SK-N-SH treated with all-trans-retinoic acid at 6 μM for 48 hours (cell line): ENCODE results near the gene SELENOW.
"Not testable (repeated sequence)": the region's sequence is repeated elsewhere in the genome, so short reads cannot be mapped to it uniquely, and the experiment has no call there.

Experiments used
- ATAC-seq: fragments of 200-7000 bp; cut with Tn5 transposase; 3 replicates; pipeline ENCODE4 v1.9.1; 2020; ENCODE audit warnings: mild to moderate bottlenecking, moderate library complexity
- ARNTL ChIP-seq: fragments of 450-650 bp; formaldehyde crosslinking; IDR thresholded peaks from 2 replicates; pipeline ENCODE4 v1.5.0; 2020; ENCODE audit warnings: low read depth, mild to moderate bottlenecking, moderate library complexity, borderline replicate concordance
- BACH2 ChIP-seq: fragments of 250-450 bp; sonication (Bioruptor Pico); IDR thresholded peaks from 2 replicates; pipeline ENCODE4 v1.9.0; 2021; ENCODE audit warnings: mild to moderate bottlenecking, borderline replicate concordance
- CREB5 ChIP-seq: fragments of 250-450 bp; sonication (Bioruptor Pico); IDR thresholded peaks from 2 replicates; pipeline ENCODE4 v1.5.1; 2020; ENCODE audit warnings: low read depth, mild to moderate bottlenecking, moderate library complexity
- CSDC2 ChIP-seq: fragments of 250-450 bp; sonication (Bioruptor Pico); IDR thresholded peaks from 2 replicates; pipeline ENCODE4 v1.5.0; 2020; ENCODE audit warnings: mild to moderate bottlenecking, moderate library complexity
- CSRNP3 ChIP-seq: fragments of 250-450 bp; sonication (Bioruptor Pico); IDR thresholded peaks from 2 replicates; pipeline ENCODE4 v1.5.1; 2021; ENCODE audit warnings: mild to moderate bottlenecking, moderate library complexity
- ESRRG ChIP-seq: fragments of 250-450 bp; sonication (Bioruptor Pico); IDR thresholded peaks from 2 replicates; pipeline ENCODE4 v1.6.1; 2021; ENCODE audit warnings: mild to moderate bottlenecking
- GLIS3 ChIP-seq: fragments of 250-450 bp; sonication (Bioruptor Pico); IDR thresholded peaks from 2 replicates; pipeline ENCODE4 v1.5.0; 2020; ENCODE audit warnings: mild to moderate bottlenecking, moderate library complexity
- ISL1 ChIP-seq: fragments of 250-450 bp; sonication (Bioruptor Pico); IDR thresholded peaks from 2 replicates; pipeline ENCODE4 v2.1.2; 2022; ENCODE audit warnings: mild to moderate bottlenecking, moderate library complexity
- POU6F1 ChIP-seq: fragments of 250-450 bp; sonication (Bioruptor Pico); IDR thresholded peaks from 2 replicates; pipeline ENCODE4 v1.8.0; 2021; ENCODE audit warnings: low read depth, mild to moderate bottlenecking, moderate library complexity, borderline replicate concordance
- PPARA ChIP-seq: fragments of 250-450 bp; sonication (Bioruptor Pico); IDR thresholded peaks from 2 replicates; pipeline ENCODE4 v1.5.0; 2020; ENCODE audit warnings: mild to moderate bottlenecking, borderline replicate concordance
- RARB ChIP-seq: fragments of 250-450 bp; sonication (Bioruptor Pico); IDR thresholded peaks from 2 replicates; pipeline ENCODE4 v1.8.0; 2021; ENCODE audit warnings: mild to moderate bottlenecking, moderate library complexity
- SNAI2 ChIP-seq: fragments of 250-450 bp; sonication (Bioruptor Pico); IDR thresholded peaks from 2 replicates; pipeline ENCODE4 v1.5.0; 2020; ENCODE audit warnings: mild to moderate bottlenecking, moderate library complexity
- TOX ChIP-seq: fragments of 250-450 bp; sonication (Bioruptor Pico); IDR thresholded peaks from 2 replicates; pipeline ENCODE4 v1.8.0; 2021; ENCODE audit warnings: mild to moderate bottlenecking, moderate library complexity, borderline replicate concordance
- ZC3H10 ChIP-seq: fragments of 250-450 bp; sonication (Bioruptor Pico); IDR thresholded peaks from 2 replicates; pipeline ENCODE4 v1.5.1; 2021; ENCODE audit warnings: mild to moderate bottlenecking, moderate library complexity
- ZFP30 ChIP-seq: fragments of 450-650 bp; formaldehyde crosslinking; IDR thresholded peaks from 2 replicates; pipeline ENCODE4 v1.5.0; 2022; ENCODE audit warnings: mild to moderate bottlenecking, moderate library complexity
- ZNF565 ChIP-seq: fragments of 450-650 bp; formaldehyde crosslinking; conservative IDR thresholded peaks from 2 replicates; pipeline ENCODE4 v1.5.0; 2020; ENCODE audit warnings: low read depth, mild to moderate bottlenecking, moderate library complexity
- ZNF70 ChIP-seq: fragments of 450-650 bp; formaldehyde crosslinking; IDR thresholded peaks from 2 replicates; pipeline ENCODE4 v1.5.0; 2020; ENCODE audit warnings: mild to moderate bottlenecking, moderate library complexity
- ZNF8 ChIP-seq: fragments of 450-650 bp; formaldehyde crosslinking; IDR thresholded peaks from 2 replicates; pipeline ENCODE4 v1.5.0; 2020; ENCODE audit warnings: mild to moderate bottlenecking, moderate library complexity
- TF ChIP-seq, protein P1 (sequence below): fragments of 250-450 bp; sonication (Bioruptor Pico); IDR thresholded peaks from 2 replicates; pipeline ENCODE4 v1.5.0; 2020; ENCODE audit warnings: mild to moderate bottlenecking, moderate library complexity
- TF ChIP-seq, protein P2 (sequence below): fragments of 250-450 bp; sonication (Bioruptor Pico); IDR thresholded peaks from 2 replicates; pipeline ENCODE4 v1.8.0; 2020; ENCODE audit warnings: mild to moderate bottlenecking, moderate library complexity, borderline replicate concordance

SELENOW gene

DNA sequence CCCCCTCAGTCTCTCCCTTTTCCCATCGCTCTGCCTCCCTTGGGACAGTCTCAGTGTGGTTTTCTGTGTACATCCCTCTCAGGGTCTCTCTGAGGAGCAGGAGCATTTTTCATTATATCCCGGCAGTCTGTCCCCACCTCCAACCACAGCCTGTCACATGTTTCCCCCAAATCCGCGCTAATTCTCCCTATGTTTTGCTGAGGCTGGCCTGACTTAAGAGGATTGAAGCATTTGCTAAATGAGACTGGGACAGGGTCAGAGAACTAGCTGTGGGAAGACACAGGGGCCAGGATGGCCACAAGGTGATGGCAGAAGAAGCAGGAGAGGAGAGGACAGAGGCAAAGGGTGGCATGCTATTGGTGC is 20.4 kb downstream of the SELENOW start:
- ATAC-seq, result no peak
- TF ChIP-seq ZNF70 (no peak), BACH2 (no peak)

- no peak for ATAC-seq
- TF ChIP-seq PPARA (CRISPR knock-in tag) (no peak), ESRRG (no peak), GLIS3 (CRISPR knock-in tag) (no peak), BACH2 (no peak), ZNF8 (no peak), CREB5 (CRISPR knock-in tag) (no peak), ZNF70 (no peak), ARNTL (CRISPR knock-in tag) (no peak), ZC3H10 (no peak), ISL1 (CRISPR knock-in tag) (no peak)
- TF ChIP-seq, protein P1, sequence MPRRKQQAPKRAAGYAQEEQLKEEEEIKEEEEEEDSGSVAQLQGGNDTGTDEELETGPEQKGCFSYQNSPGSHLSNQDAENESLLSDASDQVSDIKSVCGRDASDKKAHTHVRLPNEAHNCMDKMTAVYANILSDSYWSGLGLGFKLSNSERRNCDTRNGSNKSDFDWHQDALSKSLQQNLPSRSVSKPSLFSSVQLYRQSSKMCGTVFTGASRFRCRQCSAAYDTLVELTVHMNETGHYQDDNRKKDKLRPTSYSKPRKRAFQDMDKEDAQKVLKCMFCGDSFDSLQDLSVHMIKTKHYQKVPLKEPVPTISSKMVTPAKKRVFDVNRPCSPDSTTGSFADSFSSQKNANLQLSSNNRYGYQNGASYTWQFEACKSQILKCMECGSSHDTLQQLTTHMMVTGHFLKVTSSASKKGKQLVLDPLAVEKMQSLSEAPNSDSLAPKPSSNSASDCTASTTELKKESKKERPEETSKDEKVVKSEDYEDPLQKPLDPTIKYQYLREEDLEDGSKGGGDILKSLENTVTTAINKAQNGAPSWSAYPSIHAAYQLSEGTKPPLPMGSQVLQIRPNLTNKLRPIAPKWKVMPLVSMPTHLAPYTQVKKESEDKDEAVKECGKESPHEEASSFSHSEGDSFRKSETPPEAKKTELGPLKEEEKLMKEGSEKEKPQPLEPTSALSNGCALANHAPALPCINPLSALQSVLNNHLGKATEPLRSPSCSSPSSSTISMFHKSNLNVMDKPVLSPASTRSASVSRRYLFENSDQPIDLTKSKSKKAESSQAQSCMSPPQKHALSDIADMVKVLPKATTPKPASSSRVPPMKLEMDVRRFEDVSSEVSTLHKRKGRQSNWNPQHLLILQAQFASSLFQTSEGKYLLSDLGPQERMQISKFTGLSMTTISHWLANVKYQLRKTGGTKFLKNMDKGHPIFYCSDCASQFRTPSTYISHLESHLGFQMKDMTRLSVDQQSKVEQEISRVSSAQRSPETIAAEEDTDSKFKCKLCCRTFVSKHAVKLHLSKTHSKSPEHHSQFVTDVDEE (CRISPR knock-in tag), result no peak
Measured at GRCh38 chr19:47801270-47801669, 22.8 kb downstream of the SELENOW start.

DNA sequence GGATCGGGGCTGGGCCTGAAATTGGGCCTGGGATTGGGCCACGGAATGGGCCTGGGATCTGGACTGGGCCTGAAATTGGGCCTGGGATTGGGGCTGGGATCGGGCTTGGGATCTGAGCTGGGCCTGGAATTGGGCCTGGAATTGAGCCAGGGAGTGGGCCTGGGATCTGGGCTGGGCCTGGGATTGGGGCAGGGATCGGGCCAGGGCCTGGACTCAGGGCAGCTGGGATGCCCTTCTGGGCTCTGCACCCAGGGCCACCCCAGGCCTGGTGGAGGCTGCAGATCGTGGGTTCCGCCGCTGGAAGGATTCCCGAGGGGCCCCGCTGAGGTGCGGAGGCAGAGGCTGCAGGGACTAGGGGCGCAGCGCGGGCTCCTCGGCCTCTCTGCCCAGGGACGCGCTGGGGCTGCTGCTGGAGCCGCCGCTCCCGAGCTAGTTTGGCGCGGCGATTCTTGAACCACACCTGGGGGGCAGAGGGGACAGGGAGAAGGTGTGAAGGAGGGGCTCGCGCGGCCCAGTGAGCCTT is 24.1 kb downstream of the SELENOW start:
- no peak for TF ChIP-seq ESRRG
- TF ChIP-seq ZNF8, result no peak
- no peak for TF ChIP-seq BACH2
- TF ChIP-seq ARNTL (CRISPR knock-in tag), result no peak
- TF ChIP-seq ZFP30 (CRISPR knock-in tag), result no peak
- no peak for TF ChIP-seq CSDC2 (CRISPR knock-in tag)
- no peak for TF ChIP-seq SNAI2 (CRISPR knock-in tag)
- TF ChIP-seq CSRNP3 (CRISPR knock-in tag), result no peak
- TF ChIP-seq RARB (CRISPR knock-in tag), result no peak
- TF ChIP-seq ZNF565 (CRISPR knock-in tag), result no peak
- TF ChIP-seq ISL1 (CRISPR knock-in tag), result no peak
- no peak for TF ChIP-seq ZC3H10
- no peak for TF ChIP-seq TOX
- TF ChIP-seq, protein P2, sequence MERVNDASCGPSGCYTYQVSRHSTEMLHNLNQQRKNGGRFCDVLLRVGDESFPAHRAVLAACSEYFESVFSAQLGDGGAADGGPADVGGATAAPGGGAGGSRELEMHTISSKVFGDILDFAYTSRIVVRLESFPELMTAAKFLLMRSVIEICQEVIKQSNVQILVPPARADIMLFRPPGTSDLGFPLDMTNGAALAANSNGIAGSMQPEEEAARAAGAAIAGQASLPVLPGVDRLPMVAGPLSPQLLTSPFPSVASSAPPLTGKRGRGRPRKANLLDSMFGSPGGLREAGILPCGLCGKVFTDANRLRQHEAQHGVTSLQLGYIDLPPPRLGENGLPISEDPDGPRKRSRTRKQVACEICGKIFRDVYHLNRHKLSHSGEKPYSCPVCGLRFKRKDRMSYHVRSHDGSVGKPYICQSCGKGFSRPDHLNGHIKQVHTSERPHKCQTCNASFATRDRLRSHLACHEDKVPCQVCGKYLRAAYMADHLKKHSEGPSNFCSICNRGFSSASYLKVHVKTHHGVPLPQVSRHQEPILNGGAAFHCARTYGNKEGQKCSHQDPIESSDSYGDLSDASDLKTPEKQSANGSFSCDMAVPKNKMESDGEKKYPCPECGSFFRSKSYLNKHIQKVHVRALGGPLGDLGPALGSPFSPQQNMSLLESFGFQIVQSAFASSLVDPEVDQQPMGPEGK (CRISPR knock-in tag), result no peak
- no peak for TF ChIP-seq GLIS3 (CRISPR knock-in tag)
- TF ChIP-seq, protein P1 (CRISPR knock-in tag), result no peak
- TF ChIP-seq ZNF70, result no peak
- TF ChIP-seq POU6F1 (CRISPR knock-in tag), result no peak
- no peak for ATAC-seq

GRCh38 chr19:47803148-47803547 is 24.6 kb downstream of the SELENOW start:
- not testable (repeated sequence) for ATAC-seq

DNA sequence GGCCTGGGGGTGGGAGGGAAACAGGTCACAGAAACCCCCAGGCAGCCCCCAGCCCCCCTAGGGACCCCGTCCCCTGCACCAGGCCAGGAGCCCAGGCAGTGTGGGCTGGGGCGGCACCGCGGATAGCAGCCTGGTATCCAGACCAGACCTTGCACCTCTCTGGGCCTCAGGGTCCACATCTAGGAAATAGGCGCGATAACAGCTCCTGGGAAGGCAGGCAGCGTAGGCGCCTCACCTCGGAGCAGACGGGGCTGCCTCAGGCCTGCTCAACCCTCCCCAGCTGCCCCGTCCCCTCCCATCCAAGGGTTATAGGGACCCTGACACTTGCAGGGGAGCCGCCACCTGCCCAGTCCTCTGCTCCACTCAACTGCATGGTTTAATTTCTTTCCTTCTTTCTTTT is 25.2 kb downstream of the SELENOW start:
- ATAC-seq, result not testable (repeated sequence)

GRCh38 chr19:47804451-47804850 is 25.9 kb downstream of the SELENOW start, which contains the start of gene TPRX1:
TPRX1 (minus strand) TSS chr19:47804551; CDS start chr19:47804539, 12 bp downstream.
- not testable (repeated sequence) for ATAC-seq
